Endodermal cell (in vitro differentiated cells): Measurements from ENCODE around the gene HCRTR1. TPM values are rescaled to one million over a fixed set of nuclear protein-coding genes. Genes with fewer than 3 reads are reported as not detected.

Experiments used
- DNase-seq: peaks from one replicate; pipeline ENCODE4 v3.0.0-alpha.2; 2017
- H3K27ac ChIP-seq: 2 replicates; pipeline ENCODE4 v1.5.1; 2013; ENCODE audit warnings: mild to moderate bottlenecking, low read depth, low read length, moderate library complexity
- H3K27me3 ChIP-seq: 2 replicates; pipeline ENCODE4 v1.6.1; 2013; ENCODE audit warnings: mild to moderate bottlenecking, low read length, moderate library complexity; ENCODE audit not compliant: insufficient read depth, control insufficient read depth, poor library complexity, severe bottlenecking
- H3K36me3 ChIP-seq: 2 replicates; pipeline ENCODE4 v1.7.0; 2013; ENCODE audit warnings: mild to moderate bottlenecking, low read length, moderate library complexity; ENCODE audit not compliant: control insufficient read depth, insufficient read depth
- H3K4me1 ChIP-seq: one replicate; pipeline ENCODE4 v1.7.0; 2013; ENCODE audit warnings: low read length; ENCODE audit not compliant: control insufficient read depth, insufficient read depth
- H3K4me3 ChIP-seq: 2 replicates; pipeline ENCODE4 v1.5.1; 2013; ENCODE audit warnings: mild to moderate bottlenecking, low read length, moderate library complexity
- H3K9ac ChIP-seq: 2 replicates; pipeline ENCODE4 v1.6.1; 2013; ENCODE audit warnings: mild to moderate bottlenecking, low read length, moderate library complexity; ENCODE audit not compliant: poor library complexity, severe bottlenecking; ENCODE audit errors: extremely low read depth
- H3K9me3 ChIP-seq: 2 replicates; pipeline ENCODE4 v1.6.1; 2013; ENCODE audit warnings: mild to moderate bottlenecking, low read length, moderate library complexity; ENCODE audit not compliant: control insufficient read depth
- H3K27ac Mint-ChIP-seq: 2 replicates; pipeline ENCODE4 v1.8.0; 2020; ENCODE audit warnings: mixed read lengths
- H3K27me3 Mint-ChIP-seq: 2 replicates; pipeline ENCODE4 v1.8.0; 2021; ENCODE audit warnings: mild to moderate bottlenecking, mixed read lengths; ENCODE audit not compliant: insufficient read depth
- H3K36me3 Mint-ChIP-seq: 2 replicates; pipeline ENCODE4 v1.8.0; 2020; ENCODE audit warnings: low read depth, mixed read lengths
- H3K4me1 Mint-ChIP-seq: 2 replicates; pipeline ENCODE4 v1.8.0; 2020; ENCODE audit warnings: mixed read lengths
- H3K4me3 Mint-ChIP-seq: 2 replicates; pipeline ENCODE4 v1.8.0; 2020; ENCODE audit warnings: mild to moderate bottlenecking, moderate library complexity, mixed read lengths
- H3K9me3 Mint-ChIP-seq: 2 replicates; pipeline ENCODE4 v1.8.0; 2020; ENCODE audit warnings: mild to moderate bottlenecking, mixed read lengths
- WGBS, 2 experiments: methylation state at CpG; one replicate each; pipeline versions ENCODE4 v1.1.5 to v1.1.7; 2013; ENCODE audit warnings: missing lambda C conversion rate in 2 of 2, mixed read lengths in 1 of 2; ENCODE audit not compliant: insufficient coverage in 1 of 2, insufficient read length in 1 of 2; 5-methylcytosine and 5-hydroxymethylcytosine counted together
- total RNA-seq, 2 donors: library from RNA; stranded (reverse); fragmentation: NEBNext Ultra II Directional in 1 of 2; extraction: Animal tissue kit (Norgen Biotek cat#: 25700) in 1 of 2; gene quantifications; 2 replicates in 1 of 2; 3 replicates in 1 of 2; pipeline ENCODE4 v1.2.1, GENCODE V29; 2021
- TF ChIP-seq, protein P1 (sequence below): fragments of 200-600 bp; sonication (generic); conservative IDR thresholded peaks from 2 replicates; pipeline ENCODE4 v1.5.0; 2021; ENCODE audit warnings: antibody characterized with exemption, mild to moderate bottlenecking

Gene HCRTR1
- total RNA-seq, 2 donors from 2014 or later: not detected

DNA sequence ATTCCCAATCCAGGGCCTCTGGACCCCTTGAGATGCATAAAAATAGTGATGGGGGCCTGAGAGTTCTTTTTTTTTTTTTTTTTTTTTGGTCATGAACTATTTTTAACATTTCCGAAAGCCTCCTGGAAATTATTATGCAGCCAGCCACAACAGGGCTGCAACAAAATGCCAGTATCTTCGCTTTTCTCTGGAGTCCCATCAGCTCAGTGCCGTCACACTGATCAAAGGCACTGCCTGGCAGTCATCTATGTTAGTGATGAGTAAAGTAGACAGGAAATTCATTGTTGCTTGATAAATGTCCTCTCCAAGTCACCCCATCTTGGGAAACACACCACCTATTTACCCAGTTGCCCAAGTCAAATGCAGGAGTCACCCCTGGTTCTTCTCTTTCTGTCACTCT lies 42.4 kb downstream of the HCRTR1 start:
- TF ChIP-seq, protein P1, sequence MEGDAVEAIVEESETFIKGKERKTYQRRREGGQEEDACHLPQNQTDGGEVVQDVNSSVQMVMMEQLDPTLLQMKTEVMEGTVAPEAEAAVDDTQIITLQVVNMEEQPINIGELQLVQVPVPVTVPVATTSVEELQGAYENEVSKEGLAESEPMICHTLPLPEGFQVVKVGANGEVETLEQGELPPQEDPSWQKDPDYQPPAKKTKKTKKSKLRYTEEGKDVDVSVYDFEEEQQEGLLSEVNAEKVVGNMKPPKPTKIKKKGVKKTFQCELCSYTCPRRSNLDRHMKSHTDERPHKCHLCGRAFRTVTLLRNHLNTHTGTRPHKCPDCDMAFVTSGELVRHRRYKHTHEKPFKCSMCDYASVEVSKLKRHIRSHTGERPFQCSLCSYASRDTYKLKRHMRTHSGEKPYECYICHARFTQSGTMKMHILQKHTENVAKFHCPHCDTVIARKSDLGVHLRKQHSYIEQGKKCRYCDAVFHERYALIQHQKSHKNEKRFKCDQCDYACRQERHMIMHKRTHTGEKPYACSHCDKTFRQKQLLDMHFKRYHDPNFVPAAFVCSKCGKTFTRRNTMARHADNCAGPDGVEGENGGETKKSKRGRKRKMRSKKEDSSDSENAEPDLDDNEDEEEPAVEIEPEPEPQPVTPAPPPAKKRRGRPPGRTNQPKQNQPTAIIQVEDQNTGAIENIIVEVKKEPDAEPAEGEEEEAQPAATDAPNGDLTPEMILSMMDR: no peak
- no peaks in the 10 kb centered on the region for H3K36me3 ChIP-seq
- H3K4me1 ChIP-seq: peaks cover 9% of the 10 kb centered on the region
- Mint-ChIP-seq H3K36me3 (no peaks in the 10 kb centered on the region), H3K4me1 (peaks cover 16% of the 10 kb centered on the region), H3K4me3 (no peak overlapping the region), H3K27ac (no peak overlapping the region), H3K27me3 (peaks cover 1% of the 10 kb centered on the region), H3K9me3 (no peaks in the 10 kb centered on the region)
- 74% methylated on average over 3 of the region's 3 CpGs; no CpG with 5 or more reads in 1 of the 2 experiments for WGBS, 2 experiments
- no peak overlapping the region for H3K9ac ChIP-seq
- no peak overlapping the region for H3K4me3 ChIP-seq
- H3K27me3 ChIP-seq: no peaks in the 10 kb centered on the region
- no peak for DNase-seq
- no peak overlapping the region for H3K27ac ChIP-seq
- H3K9me3 ChIP-seq: no peaks in the 10 kb centered on the region

DNA sequence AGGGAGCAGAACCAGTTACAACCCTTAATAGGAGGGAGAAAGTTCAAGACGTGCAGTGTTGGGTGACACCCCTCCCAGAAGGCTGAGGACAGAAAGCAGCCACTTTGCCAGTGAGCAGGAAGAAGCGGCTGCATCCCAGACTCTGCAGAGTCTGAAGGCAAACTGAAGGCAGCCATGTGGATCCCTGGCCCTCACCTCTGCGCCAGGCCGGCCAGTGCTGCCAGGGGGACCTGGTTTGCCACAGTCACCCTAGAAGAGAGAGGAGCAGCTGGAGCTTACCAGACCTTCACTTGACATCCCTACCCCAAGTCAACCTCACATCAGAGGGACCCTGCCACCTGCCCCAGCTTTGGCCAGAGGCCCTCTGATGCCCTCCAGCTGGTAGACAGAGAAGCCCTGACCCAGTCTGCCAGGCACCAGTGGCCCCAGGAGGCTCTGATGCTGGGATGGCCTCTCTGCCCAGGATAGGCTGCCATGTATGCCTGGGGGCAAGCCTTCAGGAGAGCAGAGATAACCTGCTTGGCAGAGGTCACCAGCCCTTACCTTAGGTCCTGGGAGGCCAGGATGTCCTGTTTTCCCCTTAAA lies 43.5 kb downstream of the HCRTR1 start:
- no peaks in the 10 kb centered on the region for H3K9me3 Mint-ChIP-seq
- H3K4me3 Mint-ChIP-seq: no peak overlapping the region
- peaks cover 9% of the 10 kb centered on the region for H3K4me1 Mint-ChIP-seq
- 90 to 95% methylated on average over 3 to 4 of the region's 4 CpGs for WGBS, 2 experiments
- Histone ChIP-seq H3K36me3 (no peaks in the 10 kb centered on the region), H3K9me3 (no peaks in the 10 kb centered on the region), H3K27me3 (no peaks in the 10 kb centered on the region), H3K27ac (no peak overlapping the region), H3K9ac (no peak overlapping the region), H3K4me3 (no peak overlapping the region), H3K4me1 (peaks cover 5% of the 10 kb centered on the region)
- no peaks in the 10 kb centered on the region for H3K27me3 Mint-ChIP-seq
- TF ChIP-seq, protein P1: no peak
- no peaks in the 10 kb centered on the region for H3K36me3 Mint-ChIP-seq
- H3K27ac Mint-ChIP-seq: no peak overlapping the region
- no peak for DNase-seq

DNA sequence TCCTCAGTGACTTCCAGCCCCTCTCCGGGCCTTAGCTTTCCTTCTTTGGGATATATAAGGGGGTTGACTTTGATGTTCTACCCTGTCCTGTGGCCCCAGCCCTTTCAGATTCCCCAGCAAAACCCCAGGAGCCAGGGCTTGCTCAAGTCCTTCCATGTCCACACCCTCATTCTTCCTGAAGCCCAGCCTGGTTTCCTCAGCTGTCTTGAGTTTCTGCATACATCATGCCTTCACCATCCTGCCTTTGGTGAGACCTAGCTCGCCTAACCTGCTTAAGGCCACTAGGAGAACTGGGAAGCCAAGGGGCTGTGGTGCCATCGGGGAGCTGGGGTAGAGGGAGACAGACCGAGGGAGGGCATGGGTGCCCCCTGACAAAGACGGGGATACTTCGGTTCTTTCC lies 44.4 kb downstream of the HCRTR1 start:
- H3K27ac Mint-ChIP-seq: no peak overlapping the region
- H3K9ac ChIP-seq: no peak overlapping the region
- DNase-seq: no peak
- H3K9me3 ChIP-seq: no peaks in the 10 kb centered on the region
- TF ChIP-seq, protein P1: no peak
- H3K4me3 ChIP-seq: no peak overlapping the region
- no peaks in the 10 kb centered on the region for H3K36me3 Mint-ChIP-seq
- H3K4me1 Mint-ChIP-seq: peaks cover 6% of the 10 kb centered on the region
- WGBS, 2 experiments: 91 to 100% methylated on average over 1 to 6 of the region's 6 CpGs
- no peaks in the 10 kb centered on the region for H3K27me3 ChIP-seq
- H3K27ac ChIP-seq: no peak overlapping the region
- no peak overlapping the region for H3K4me3 Mint-ChIP-seq
- no peaks in the 10 kb centered on the region for H3K36me3 ChIP-seq
- H3K9me3 Mint-ChIP-seq: no peaks in the 10 kb centered on the region
- H3K27me3 Mint-ChIP-seq: no peaks in the 10 kb centered on the region
- H3K4me1 ChIP-seq: no peaks in the 10 kb centered on the region
